HepG2 (cell line): ENCODE data around the gene ORM1.

Experiments
- CHD2 ChIP-seq: IDR thresholded peaks from 2 replicates; pipeline ENCODE4 v1.6.1; 2011; ENCODE audit warnings: low read depth, low read length, improper control_type of control experiment
- CREM ChIP-seq, 2 experiments: sonication (generic) in 1 of 2; formaldehyde crosslinking in 1 of 2; IDR thresholded peaks; 2 replicates each; pipeline versions ENCODE4 v1.4.0 to v1.6.1; 2016 to 2020; ENCODE audit warnings: antibody characterized with exemption in 1 of 2, mild to moderate bottlenecking in 1 of 2, missing genetic modification reagents in 1 of 2
- CTCF ChIP-seq: sonication (generic); formaldehyde crosslinking; IDR thresholded peaks from 2 replicates; pipeline ENCODE4 v1.5.0; 2020; ENCODE audit warnings: mild to moderate bottlenecking, missing genetic modification reagents, moderate library complexity
- MXD1 ChIP-seq: sonication (generic); formaldehyde crosslinking; IDR thresholded peaks from 2 replicates; pipeline ENCODE4 v1.4.0; 2020; ENCODE audit warnings: mild to moderate bottlenecking, missing genetic modification reagents
- PRMT3 ChIP-seq: sonication (generic); formaldehyde crosslinking; IDR thresholded peaks from 2 replicates; pipeline ENCODE4 v1.8.1; 2022; ENCODE audit warnings: low read depth, mild to moderate bottlenecking, moderate library complexity, missing genetic modification reagents, borderline replicate concordance
- REST ChIP-seq, 2 experiments: IDR thresholded peaks; 2 replicates each; pipeline ENCODE4 v1.6.1; 2011 to 2012; ENCODE audit warnings: low read length in 2 of 2, borderline replicate concordance in 1 of 2, low read depth in 1 of 2, mild to moderate bottlenecking in 1 of 2, moderate library complexity in 1 of 2
- SP1 ChIP-seq, 2 experiments: fragments of 450-650 bp in 1 of 2; sonication (generic) in 1 of 2; formaldehyde crosslinking in 1 of 2; IDR thresholded peaks; 2 replicates each; pipeline versions ENCODE4 v1.4.0 to v1.6.1; 2016 to 2020; ENCODE audit warnings: missing genetic modification reagents in 1 of 2
- USF2 ChIP-seq, 2 experiments: sonication (generic) in 1 of 2; formaldehyde crosslinking in 1 of 2; IDR thresholded peaks; 2 replicates each; pipeline versions ENCODE4 v1.5.1 to v1.6.1; 2011 to 2020; ENCODE audit warnings: borderline replicate concordance in 1 of 2, low read depth in 1 of 2, low read length in 1 of 2, mild to moderate bottlenecking in 1 of 2, missing genetic modification reagents in 1 of 2, moderate library complexity in 1 of 2
- ZBTB7A ChIP-seq: sonication (generic); formaldehyde crosslinking; IDR thresholded peaks from 2 replicates; pipeline ENCODE4 v1.8.0; 2022; ENCODE audit warnings: mild to moderate bottlenecking, missing genetic modification reagents
- ZNF296 ChIP-seq: sonication (generic); formaldehyde crosslinking; conservative IDR thresholded peaks from 2 replicates; pipeline ENCODE4 v1.5.0; 2020; ENCODE audit warnings: mild to moderate bottlenecking, missing genetic modification reagents
- ZNF720 ChIP-seq: sonication (generic); formaldehyde crosslinking; IDR thresholded peaks from 2 replicates; pipeline ENCODE4 v1.4.0; 2020; ENCODE audit warnings: missing genetic modification reagents
- ZNF740 ChIP-seq: sonication (generic); formaldehyde crosslinking; IDR thresholded peaks from 2 replicates; pipeline ENCODE4 v1.4.0; 2020; ENCODE audit warnings: missing genetic modification reagents
- ZSCAN20 ChIP-seq: sonication (generic); formaldehyde crosslinking; IDR thresholded peaks from 2 replicates; pipeline ENCODE4 v1.4.0; 2020; ENCODE audit warnings: missing genetic modification reagents, mild to moderate bottlenecking, borderline replicate concordance
- ZUFSP ChIP-seq: sonication (generic); formaldehyde crosslinking; IDR thresholded peaks from 2 replicates; pipeline ENCODE4 v1.9.0; 2021; ENCODE audit warnings: missing genetic modification reagents, mild to moderate bottlenecking, borderline replicate concordance

GRCh38 chr9:114282104-114282485 lies 40.8 kb upstream of the ORM1 start:
- TF ChIP-seq CTCF (CRISPR knock-in tag) (no peak), SP1 (IDR thresholded peaks at IDR 0.05) (no peak), SP1 (CRISPR knock-in tag; IDR thresholded peaks at IDR 0.05) (no peak), ZBTB7A (CRISPR knock-in tag) (no peak), PRMT3 (CRISPR knock-in tag) (no peak), REST (IDR thresholded peaks at IDR 0.05; ENCODE audit: borderline replicate concordance in 1 of 2, low read depth in 1 of 2, low read length in 2 of 2) (no peak), USF2 (IDR thresholded peaks at IDR 0.05; ENCODE audit: low read depth, low read length) (no peak), USF2 (CRISPR knock-in tag; IDR thresholded peaks at IDR 0.05; ENCODE audit: borderline replicate concordance) (no peak), ZSCAN20 (CRISPR knock-in tag) (no peak), MXD1 (no peak), CHD2 (no peak), ZNF740 (CRISPR knock-in tag) (no peak), ZNF296 (CRISPR knock-in tag) (no peak), ZNF720 (CRISPR knock-in tag) (no peak), ZUFSP (no peak), CREM (IDR thresholded peaks at IDR 0.05) (no peak), CREM (CRISPR knock-in tag; IDR thresholded peaks at IDR 0.05) (no peak)
